ENCODE data around the gene CBX5. TPM values are rescaled to one million over a fixed set of nuclear protein-coding genes. Genes with fewer than 3 reads are reported as not detected.
A peak's percentile ranks its signal among the peaks of the same experiment; 100 is the strongest.
"Not testable (repeated sequence)": the region's sequence is repeated elsewhere in the genome, so short reads cannot be mapped to it uniquely, and the experiment has no call there.

The CBX5 gene
- total RNA-seq, 4 donors from 2014 or later, result 20.5 to 133 (median 50.1) TPM

- Histone ChIP-seq H3K9me3 (no peaks in the 10 kb centered on the region), H3K4me3 (no peak overlapping the region), H3K4me1 (no peaks in the 10 kb centered on the region), H3K27ac (no peak overlapping the region), H3K27me3 (no peaks in the 10 kb centered on the region), H3K36me3 (no peaks in the 10 kb centered on the region)
- DNase-seq, result no peak
- intact Hi-C loops (cut with DNase I; ENCODE audit: low total_unique reads), result no loop called here
- TF ChIP-seq CTCF (IDR thresholded peaks at IDR 0.05) (no peak), POLR2A (IDR thresholded peaks at IDR 0.05) (no peak)
Measured at GRCh38 chr12:54238531-54238930, 41.4 kb downstream of the CBX5 start.

- no peak overlapping the region for H3K4me3 ChIP-seq
- no peak for TF ChIP-seq POLR2A (IDR thresholded peaks at IDR 0.05)
- DNase-seq, result no peak
- intact Hi-C loops (cut with DNase I; ENCODE audit: low total_unique reads), result no loop called here
- H3K27ac ChIP-seq, result no peak overlapping the region
- H3K9me3 ChIP-seq, result no peaks in the 10 kb centered on the region
- no peaks in the 10 kb centered on the region for H3K36me3 ChIP-seq
- H3K27me3 ChIP-seq, result no peaks in the 10 kb centered on the region
- no peaks in the 10 kb centered on the region for H3K4me1 ChIP-seq
Measured at GRCh38 chr12:54232790-54233189, 47.1 kb downstream of the CBX5 start.

GRCh38 chr12:54231269-54231668 lies 48.7 kb downstream of the CBX5 start:
- H3K4me3 ChIP-seq; intact Hi-C loops (cut with DNase I; ENCODE audit: low total_unique reads); H3K9me3 ChIP-seq; DNase-seq; H3K4me1 ChIP-seq; H3K36me3 ChIP-seq; H3K27ac ChIP-seq; H3K27me3 ChIP-seq: not testable (repeated sequence)

- Histone ChIP-seq H3K27me3 (no peaks in the 10 kb centered on the region), H3K9me3 (no peaks in the 10 kb centered on the region), H3K4me1 (no peaks in the 10 kb centered on the region), H3K27ac (peak overlapping the region in 1 of 2 donors; percentile 77), H3K4me3 (no peak overlapping the region), H3K36me3 (no peaks in the 10 kb centered on the region)
- TF ChIP-seq POLR2A (IDR thresholded peaks at IDR 0.05) (no peak), CTCF (IDR thresholded peaks at IDR 0.05) (no peak)
- DNase-seq, result no peak
- intact Hi-C loops (cut with DNase I; ENCODE audit: low total_unique reads), result no loop called here
Measured at GRCh38 chr12:54230555-54230954, 49.4 kb downstream of the CBX5 start.

- Histone ChIP-seq H3K27me3 (no peaks in the 10 kb centered on the region), H3K4me3 (no peak overlapping the region), H3K36me3 (no peaks in the 10 kb centered on the region), H3K4me1 (no peaks in the 10 kb centered on the region), H3K27ac (peak overlapping the region; percentile 50 to 77), H3K9me3 (no peaks in the 10 kb centered on the region)
- intact Hi-C loops (cut with DNase I; ENCODE audit: low total_unique reads), result no loop called here
- no peak for TF ChIP-seq POLR2A (IDR thresholded peaks at IDR 0.05)
- peak; percentile 66 to 72 for DNase-seq
Measured at GRCh38 chr12:54229624-54230212, 50.2 kb downstream of the CBX5 start.

- TF ChIP-seq POLR2A (IDR thresholded peaks at IDR 0.05), result no peak
- TF ChIP-seq CTCF (IDR thresholded peaks at IDR 0.05), result no peak
- Histone ChIP-seq H3K27ac (peak overlapping the region; percentile 1 to 77), H3K9me3 (no peaks in the 10 kb centered on the region), H3K4me3 (no peak overlapping the region), H3K36me3 (no peaks in the 10 kb centered on the region), H3K27me3 (no peaks in the 10 kb centered on the region), H3K4me1 (no peaks in the 10 kb centered on the region)
- no peak for DNase-seq
- intact Hi-C loops (cut with DNase I; ENCODE audit: low total_unique reads), result no loop called here
Measured at GRCh38 chr12:54228471-54228870, 51.5 kb downstream of the CBX5 start.

GRCh38 chr12:54227927-54228326 lies 52.0 kb downstream of the CBX5 start:
- DNase-seq; H3K9me3 ChIP-seq; H3K4me1 ChIP-seq; H3K36me3 ChIP-seq; H3K4me3 ChIP-seq; intact Hi-C loops (cut with DNase I; ENCODE audit: low total_unique reads); H3K27me3 ChIP-seq: not testable (repeated sequence)
- peak overlapping the region in 1 of 2 donors; percentile 77 for H3K27ac ChIP-seq
